Stimulated activated CD4-positive, alpha-beta T cell treated with anti-CD3 and anti-CD28 coated beads, TNF-alpha, amount 100 ng/mL, for 48 hours (primary cell): ENCODE measurements around the gene UTS2R.

ENCODE experiments used
- DNase-seq, 3 donors: peaks; one replicate each; pipeline ENCODE4 v3.0.0-alpha.2; 2020; ENCODE audit warnings: low read depth in 3 of 3

Gene UTS2R

DNA sequence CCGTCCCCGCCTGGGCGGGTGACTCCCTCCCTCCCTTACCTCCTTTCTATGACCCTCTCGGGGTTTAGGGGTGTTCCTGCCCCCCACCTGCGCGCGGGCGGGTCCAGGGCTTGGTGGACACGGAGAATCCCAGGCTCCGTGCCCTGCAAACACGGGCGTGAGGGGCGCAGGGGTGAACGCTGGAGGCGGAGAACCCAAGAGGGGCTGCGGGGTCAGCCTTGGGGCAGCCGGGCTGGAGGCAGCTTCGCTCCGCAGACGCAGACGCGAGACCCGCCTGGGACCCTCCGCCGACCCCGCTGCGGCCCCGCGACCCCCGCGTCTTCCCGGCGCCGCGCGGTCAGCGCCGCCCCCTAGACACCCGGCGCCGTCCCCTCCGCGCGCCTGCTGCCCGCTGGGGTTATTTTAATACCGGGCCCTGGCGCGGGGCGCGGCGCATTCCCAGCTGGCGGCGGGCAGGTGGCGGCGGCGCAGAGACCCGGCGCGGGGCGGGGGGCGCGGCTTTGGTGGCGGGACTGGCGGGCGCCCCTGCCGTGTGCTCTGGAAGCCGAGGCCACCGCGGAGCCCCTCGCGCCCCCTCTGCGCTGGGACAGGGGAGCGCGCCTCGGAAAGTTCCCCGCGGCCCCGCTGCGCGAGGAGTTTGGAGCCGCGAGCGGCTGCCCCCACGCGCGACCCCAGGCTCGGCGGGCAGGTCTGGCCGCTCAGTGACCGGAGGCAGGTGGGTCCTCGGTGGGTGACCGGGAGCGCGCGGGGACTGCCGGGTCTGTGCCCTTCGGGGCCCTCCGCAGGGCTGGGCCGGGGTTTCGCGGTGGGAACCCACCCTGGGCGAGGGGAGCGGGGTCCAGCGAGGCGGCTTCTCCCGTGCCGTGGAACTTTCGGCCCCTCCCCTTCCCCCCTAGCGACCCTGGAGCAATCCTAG, at the start of gene UTS2R:
TSS of gene UTS2R (plus strand) at position 433 of the 916 bp plus-strand sequence. CDS start 2,560 bp downstream, outside the sequence.
- DNase-seq = no peak

- DNase-seq = no peak
Measured at GRCh38 chr17:82321947-82322466, 49.6 kb upstream of the UTS2R start.

DNA sequence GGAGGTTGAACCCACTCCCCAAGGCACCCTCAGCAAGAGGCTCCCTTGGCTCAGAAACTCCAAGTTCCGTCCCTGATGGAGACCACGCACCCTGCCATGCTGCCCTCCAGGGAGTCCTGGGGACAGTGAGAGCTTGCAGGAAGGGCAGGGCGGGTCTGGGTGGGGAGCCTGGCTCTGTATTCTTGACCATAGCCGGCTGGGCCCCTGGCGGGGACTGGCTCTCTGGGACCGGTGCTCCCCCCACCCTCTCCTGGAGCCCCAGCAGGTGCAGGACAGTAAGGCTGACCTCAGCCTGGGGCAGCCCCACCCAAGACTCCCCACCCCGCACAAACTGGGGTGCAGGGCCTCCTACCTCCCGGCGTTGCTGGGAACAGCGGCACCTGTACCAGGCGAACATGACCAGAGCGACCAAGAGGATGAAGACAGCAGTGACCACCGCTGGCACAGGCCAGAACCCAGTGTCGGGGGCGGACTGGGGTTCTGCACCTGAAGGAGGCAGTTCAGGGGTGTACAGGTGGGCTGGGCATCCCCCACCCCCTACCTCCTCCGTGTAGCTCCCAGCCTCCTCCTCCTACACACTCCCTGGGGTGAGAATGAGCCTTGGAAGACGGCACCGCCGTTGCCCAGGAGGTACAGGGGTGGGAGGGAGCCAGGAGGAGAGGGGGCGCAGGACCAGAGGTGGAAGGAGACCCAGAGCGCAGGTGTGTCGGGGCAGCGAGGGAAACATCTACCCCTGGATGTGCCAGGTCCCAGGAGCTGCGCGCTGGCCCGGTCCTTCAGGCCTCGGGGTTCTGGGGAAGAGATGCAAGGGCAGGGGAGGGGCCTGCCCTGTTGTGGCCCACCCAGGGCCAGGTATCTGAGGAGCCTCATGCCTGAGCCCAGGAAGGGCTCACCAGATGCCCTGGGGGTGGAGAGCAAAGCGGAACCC, 48.8 kb upstream of the UTS2R start:
- no peak for DNase-seq

- DNase-seq = no peak
Measured at GRCh38 chr17:82323514-82324234, 47.9 kb upstream of the UTS2R start.

DNA sequence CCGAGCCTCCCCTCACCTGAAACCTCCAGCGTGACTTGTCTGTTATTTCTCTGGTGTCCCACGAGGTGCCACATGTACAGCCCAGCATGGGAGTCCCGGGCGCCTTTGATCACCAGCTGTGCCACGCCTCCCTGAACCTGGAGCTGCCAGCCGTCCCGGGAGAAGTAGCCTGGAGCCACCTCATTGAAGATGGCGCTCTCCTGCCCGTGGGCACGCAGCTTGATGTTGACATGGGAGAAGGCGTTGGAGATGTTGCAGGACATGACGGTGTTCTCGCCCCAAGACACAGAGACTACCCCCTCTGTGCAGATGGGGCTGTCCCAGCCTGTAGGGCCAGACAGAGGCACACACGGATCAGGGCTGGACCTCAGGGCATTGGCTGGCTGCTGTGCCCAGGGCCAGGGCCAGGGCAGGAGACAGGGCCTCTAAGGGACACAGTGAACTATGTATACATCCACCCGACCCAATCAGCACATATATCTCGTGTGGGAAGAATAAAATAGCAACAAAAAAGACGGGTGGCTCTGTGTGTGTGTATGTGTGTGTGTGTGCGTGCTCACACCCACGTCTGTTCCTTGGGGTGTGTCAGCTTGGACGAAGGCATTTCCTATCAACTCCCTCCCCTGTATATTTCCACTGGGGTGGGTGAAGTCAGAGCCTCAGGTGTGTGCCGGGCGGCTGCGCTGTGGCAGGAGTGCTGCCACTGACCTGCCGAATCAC, 46.8 kb upstream of the UTS2R start:
- DNase-seq = no peak

DNA sequence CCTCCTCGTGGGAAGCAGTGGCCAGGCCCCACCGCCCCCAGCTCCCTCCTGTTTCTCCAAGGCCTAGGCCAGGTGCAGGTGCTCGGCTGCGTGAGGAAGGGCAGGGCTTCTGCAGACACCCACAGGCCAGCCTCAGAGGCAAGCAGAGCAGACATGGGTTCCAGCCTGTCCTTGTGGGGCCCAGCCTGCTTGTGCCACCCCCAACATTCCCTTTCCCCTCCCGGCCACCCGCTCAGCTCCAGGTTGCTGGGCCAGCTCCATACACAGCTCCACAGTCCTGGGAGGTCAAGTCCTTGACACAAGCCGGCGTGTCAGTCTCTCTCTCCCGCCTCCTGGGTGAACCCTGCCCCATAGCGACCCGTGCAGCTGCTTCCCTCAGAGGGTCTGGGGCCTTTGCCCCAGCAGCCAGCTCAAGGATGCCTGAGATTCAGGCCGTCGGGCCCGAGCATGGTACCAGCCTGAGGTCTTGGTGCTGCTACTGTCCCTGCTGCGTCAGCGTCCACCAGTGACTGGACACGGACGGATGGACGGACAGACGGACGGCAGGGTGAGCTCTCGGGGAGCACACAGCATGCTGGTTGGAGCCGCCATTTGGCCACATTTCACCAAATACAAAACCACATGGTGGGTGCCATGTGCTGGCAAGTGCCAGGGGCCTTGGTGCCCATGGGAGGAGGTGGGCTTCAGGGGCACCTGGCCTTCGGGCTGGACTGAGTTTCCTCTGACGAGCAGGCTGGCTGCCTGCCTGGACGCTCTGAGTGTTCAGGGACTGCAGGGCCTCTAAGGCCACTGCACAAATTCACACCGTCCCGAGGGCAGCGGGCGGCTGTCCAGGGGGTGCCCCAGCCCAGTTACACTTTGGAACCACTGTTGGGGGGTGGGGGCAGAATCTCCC, 46.0 kb upstream of the UTS2R start:
- no peak for DNase-seq

DNA sequence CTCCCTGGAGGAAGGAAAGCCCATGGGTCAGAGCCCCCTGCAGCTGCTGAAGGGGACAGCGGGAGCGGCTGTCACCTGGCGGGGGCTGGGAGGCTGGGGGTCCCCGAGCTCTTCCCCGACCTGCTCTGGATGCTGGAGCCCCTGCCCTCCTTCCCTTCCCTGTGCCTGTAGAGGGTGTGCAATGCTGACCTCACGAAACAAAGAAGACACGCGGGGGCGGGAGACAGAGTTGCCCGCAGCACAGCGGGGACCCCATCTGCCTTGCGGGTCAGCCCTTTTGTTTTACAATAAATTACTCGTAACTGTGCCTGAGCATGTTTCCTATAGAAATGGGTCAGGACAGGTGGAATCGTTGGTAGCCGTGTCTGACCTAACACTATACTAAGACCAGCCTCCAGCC, 44.3 kb upstream of the UTS2R start:
- DNase-seq = no peak

GRCh38 chr17:82327757-82328140, 43.8 kb upstream of the UTS2R start:
- no peak for DNase-seq

DNA sequence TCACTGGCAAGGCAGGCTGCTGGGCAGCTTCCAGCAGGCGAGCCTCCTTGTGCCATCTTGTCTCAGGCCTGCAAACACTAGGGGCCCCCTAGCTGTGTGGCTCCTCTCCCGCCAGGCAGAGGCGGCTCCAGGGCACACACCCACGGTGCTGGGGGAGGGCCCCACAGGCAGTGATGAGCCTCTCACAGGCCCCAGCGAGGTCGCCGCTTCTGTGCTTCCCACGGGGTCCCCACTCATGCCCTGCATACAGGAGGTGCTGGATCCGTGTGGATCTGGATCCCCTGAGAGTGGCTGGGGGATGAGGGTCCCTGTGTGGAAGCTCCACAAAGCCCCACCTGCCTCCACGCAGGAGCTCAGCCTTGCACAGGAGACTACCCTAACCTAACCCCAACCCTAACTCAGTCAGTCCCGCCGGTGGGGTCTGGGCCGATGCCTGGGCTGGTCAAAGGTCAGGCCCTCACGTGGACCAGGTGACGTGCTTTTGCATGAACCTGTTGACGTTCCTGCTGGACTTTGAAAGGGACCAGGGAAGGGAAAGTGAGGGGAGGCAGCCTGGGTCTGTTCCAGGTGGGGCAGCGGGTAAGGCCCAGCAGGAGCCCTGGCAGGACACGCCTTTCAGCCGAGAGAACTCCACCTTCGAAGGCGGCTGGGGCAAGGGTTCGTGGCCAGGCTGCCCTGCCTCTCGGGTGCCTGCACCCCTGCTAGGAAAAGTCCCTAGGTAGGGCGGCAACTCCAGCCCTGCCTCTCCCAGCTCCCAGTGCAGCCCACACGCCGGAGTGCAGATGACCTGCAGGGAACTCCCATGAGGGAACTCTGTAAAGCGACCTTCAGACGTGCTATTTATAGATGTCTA, 43.2 kb upstream of the UTS2R start:
- DNase-seq = no peak

DNA sequence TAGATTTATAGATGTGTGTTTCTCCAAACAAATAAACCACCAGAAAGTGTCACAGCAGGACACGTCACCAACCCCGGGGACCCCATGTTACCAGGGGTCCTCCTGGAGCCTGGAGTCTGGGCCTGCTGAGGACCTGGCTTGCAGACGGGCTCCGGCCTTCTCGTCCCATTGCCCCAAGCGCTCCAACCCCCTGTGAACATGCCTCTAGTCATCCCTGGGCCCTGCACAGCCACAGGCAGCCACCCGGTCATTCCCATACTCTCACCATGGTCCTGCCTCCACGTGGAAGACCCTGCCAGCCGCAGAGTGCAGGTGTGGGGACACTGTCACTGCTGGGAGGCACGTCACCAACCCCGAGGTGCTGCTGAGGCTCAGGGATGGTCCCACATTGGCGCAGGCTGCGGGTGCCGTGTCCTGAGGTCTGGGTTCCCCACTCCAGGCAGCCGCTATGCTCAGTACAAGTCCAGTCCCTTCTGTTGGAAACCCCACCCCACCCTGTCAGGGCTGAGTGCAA, 42.5 kb upstream of the UTS2R start:
- DNase-seq = no peak

DNA sequence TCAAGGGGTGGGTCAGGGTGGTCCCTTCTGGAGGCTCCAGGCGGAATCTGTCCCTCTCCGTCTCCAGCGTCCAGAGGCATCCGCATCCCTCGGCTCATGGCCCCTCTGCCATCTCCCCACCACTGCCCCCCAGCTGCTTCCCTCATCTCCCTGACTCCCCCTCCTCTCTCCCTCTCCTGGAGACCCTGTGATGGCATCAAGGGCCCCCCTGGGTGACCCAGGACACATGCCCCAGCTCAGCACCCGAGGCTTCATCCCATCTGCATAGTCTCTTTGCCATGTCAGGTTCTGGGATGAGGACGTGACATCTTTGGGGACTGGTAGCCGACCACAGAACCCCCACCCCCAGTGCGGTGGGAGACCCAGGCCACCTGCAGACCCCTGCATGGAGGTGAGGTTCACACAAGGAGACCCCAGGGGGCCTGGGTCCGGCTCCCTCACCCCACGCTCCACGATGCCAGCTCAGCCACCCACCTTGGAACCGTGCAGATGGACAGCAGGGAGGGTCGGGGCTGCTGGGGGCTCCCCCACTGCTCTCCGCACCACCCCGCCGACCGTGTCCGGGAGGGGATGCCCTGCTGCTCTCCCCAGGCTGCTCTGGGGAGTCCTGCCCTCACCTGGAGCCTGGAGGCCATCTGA, 41.8 kb upstream of the UTS2R start:
- DNase-seq = no peak

DNA sequence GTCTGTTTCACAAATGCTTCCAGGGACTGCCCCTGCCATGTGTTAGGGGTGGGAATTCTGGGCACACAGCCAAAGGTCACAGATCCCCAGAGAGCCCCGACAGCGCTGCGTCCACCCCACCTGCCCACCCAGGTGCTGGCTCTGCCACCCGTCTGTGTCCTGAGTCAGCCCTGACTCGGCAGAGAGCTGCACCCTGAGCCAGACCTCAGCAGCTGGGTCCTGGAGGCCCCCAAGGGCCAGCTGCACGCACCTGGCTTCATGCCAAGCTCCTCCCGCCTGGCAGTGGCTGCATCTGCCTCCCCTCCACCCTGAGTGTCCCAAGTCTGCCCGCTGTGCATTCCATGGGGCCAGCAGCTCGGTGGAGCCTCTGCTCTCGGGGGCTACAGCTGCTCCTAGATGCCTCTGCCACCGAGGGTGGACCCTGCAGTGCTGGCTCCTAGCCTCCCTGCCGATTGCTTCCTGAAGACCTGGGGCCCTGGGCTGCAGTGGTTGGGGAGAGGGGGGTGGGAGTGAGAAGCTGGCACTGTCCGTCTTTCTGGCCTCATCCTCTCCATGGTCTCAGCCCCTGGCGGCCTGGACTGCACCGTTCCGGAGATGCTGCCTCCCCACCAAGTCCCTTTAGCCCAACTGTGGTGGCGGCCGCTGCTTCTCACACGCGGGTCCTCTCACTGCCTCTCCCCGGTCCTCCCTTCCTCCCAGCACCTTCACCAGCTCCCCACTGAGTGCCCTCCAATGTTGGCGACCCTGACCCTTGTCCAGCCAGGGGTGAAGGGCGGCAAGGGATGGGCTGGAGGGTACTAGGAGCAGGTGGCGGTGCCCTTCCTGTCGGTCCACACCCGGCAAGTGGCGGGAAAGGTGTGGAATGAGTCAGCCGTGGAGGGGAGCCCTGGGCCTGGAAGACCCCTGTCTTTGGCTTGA, 41.0 kb upstream of the UTS2R start:
- DNase-seq = no peak

DNA sequence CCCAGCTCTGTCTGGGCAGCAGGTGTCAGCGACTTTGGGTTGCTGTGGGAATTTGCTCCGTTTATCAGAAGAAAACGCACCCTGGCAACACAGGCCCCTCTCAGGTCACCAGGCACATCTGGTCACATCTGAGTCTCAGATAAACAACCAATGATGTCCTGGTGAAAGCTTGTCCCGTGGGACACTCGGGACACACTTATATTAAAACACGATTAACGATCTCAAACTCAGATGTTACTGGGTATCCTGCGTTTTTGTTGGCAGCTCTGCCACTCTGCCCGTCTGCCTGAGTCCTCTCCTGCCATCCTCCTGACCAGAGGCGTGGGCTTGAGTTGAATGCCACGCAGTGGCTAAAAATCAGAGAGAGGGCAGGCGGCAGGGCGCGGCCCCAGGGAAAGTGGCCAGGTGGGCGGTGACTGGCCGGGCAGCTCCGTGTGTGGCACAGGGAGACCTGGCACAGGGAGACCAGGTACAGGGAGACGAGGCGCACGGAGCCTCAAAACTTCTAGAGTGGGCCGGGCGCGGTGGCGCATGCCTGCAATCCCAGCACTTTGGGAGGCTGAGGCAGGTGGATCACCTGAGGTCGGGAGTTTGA, 40.1 kb upstream of the UTS2R start:
- no peak for DNase-seq

GRCh38 chr17:82332669-82333278, 38.8 kb upstream of the UTS2R start:
- no peak for DNase-seq

- DNase-seq = no peak
Measured at GRCh38 chr17:82333279-82334171, 38.0 kb upstream of the UTS2R start, which contains the start of gene SECTM1. SECTM1 (minus strand) TSS chr17:82333766; CDS start chr17:82327240, 6,526 bp downstream.
